ENCODE measurements around the gene DOCK11.

Gene DOCK11

GRCh38 chrX:118502161-118502789 lies 6.7 kb downstream of the DOCK11 start:
- peak; percentile 35 for DNase-seq (ENCODE audit: low read depth)

- no peak for DNase-seq (ENCODE audit: low read depth)
Observed at GRCh38 chrX:118503260-118504041, 7.8 kb downstream of the DOCK11 start.

GRCh38 chrX:118504581-118504980 lies 9.0 kb downstream of the DOCK11 start:
- DNase-seq (ENCODE audit: low read depth), result no peak

GRCh38 chrX:118506805-118507480 lies 11.3 kb downstream of the DOCK11 start:
- no peak for DNase-seq (ENCODE audit: low read depth)

GRCh38 chrX:118507766-118508165 lies 12.2 kb downstream of the DOCK11 start:
- peak; percentile 54 for DNase-seq (ENCODE audit: low read depth)

- DNase-seq (ENCODE audit: low read depth), result no peak
Observed at GRCh38 chrX:118508221-118508620, 12.6 kb downstream of the DOCK11 start.

- no peak for DNase-seq (ENCODE audit: low read depth)
Observed at GRCh38 chrX:118508635-118509034, 13.0 kb downstream of the DOCK11 start.

GRCh38 chrX:118510111-118510510 lies 14.5 kb downstream of the DOCK11 start:
- DNase-seq (ENCODE audit: low read depth), result no peak

- no peak for DNase-seq (ENCODE audit: low read depth)
Observed at GRCh38 chrX:118513120-118513898, 17.7 kb downstream of the DOCK11 start.

GRCh38 chrX:118519411-118520215 lies 24.0 kb downstream of the DOCK11 start:
- peak; percentile 35 for DNase-seq (ENCODE audit: low read depth)

GRCh38 chrX:118520216-118521206 lies 24.9 kb downstream of the DOCK11 start:
- DNase-seq (ENCODE audit: low read depth), result peak; percentile 77

- peak; percentile 78 for DNase-seq (ENCODE audit: low read depth)
Observed at GRCh38 chrX:118521435-118521834, 25.8 kb downstream of the DOCK11 start.

GRCh38 chrX:118522230-118522926 lies 26.8 kb downstream of the DOCK11 start:
- no peak for DNase-seq (ENCODE audit: low read depth)

- DNase-seq (ENCODE audit: low read depth), result no peak
Observed at GRCh38 chrX:118523920-118524319, 28.3 kb downstream of the DOCK11 start.

- DNase-seq (ENCODE audit: low read depth), result no peak
Observed at GRCh38 chrX:118524344-118524743, 28.7 kb downstream of the DOCK11 start.

GRCh38 chrX:118525174-118525730 lies 29.6 kb downstream of the DOCK11 start:
- no peak for DNase-seq (ENCODE audit: low read depth)

- DNase-seq (ENCODE audit: low read depth), result no peak
Observed at GRCh38 chrX:118526149-118526548, 30.5 kb downstream of the DOCK11 start.

GRCh38 chrX:118528071-118528737 lies 32.6 kb downstream of the DOCK11 start:
- DNase-seq (ENCODE audit: low read depth), result no peak

All from amniotic epithelial cell (primary cell).